SK-N-MC (cell line): ENCODE measurements around the gene ITGA11.

Source experiments
- EZH2 ChIP-seq: fragments of 200-600 bp; sonication (generic); IDR thresholded peaks from one replicate; pipeline ENCODE4 v1.6.1; 2017; ENCODE audit warnings: antibody characterized with exemption
- FOXP2 ChIP-seq: optimal IDR thresholded peaks from 2 replicates; pipeline ENCODE3; 2011; ENCODE audit warnings: mild to moderate bottlenecking, moderate library complexity; ENCODE audit not compliant: insufficient read depth; ENCODE audit errors: extremely low read length, control extremely low read depth
- POLR2AphosphoS5 ChIP-seq: IDR thresholded peaks from 2 replicates; pipeline ENCODE4 v1.6.1; 2012; ENCODE audit warnings: mild to moderate bottlenecking, low read depth, low read length, borderline replicate concordance

DNA sequence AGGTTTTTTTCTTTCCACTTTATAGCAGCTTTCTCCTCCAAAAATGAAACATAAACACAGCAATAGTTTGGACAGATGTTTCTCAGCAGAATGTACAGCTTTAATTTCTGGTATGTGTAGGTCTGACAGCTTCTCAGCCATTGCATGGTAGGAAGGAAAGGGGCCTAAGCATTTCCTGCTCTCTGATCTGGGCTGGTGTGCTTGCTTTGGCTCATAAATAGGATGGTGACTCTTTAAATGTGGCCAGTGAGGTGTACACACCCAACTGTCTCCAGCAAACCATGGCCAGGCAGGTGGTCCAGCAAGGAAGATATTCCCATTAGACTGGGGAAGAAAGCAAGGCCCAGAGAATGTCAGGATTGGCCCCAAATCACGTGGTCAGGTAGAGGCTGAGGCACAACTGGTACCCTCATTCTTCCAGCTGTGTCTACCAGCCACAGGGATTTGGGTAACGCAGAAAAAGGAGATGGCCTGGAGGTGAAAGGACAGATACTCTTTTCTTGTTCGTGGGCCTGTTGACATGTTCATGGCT lies 52.1 kb downstream of the ITGA11 start:
- TF ChIP-seq EZH2 (no peak), POLR2AphosphoS5 (no peak), FOXP2 (no peak)
